IMR-90 (cell line): Measurements from ENCODE around the gene NAGS. TPM values are rescaled to one million over a fixed set of nuclear protein-coding genes. Genes with fewer than 3 reads are reported as not detected.

Source experiments
- ATAC-seq: fragments of 200-7000 bp; cut with Tn5 transposase; 2 replicates; pipeline ENCODE4 v1.9.1; 2020; ENCODE audit warnings: low read depth, mild to moderate bottlenecking, moderate library complexity
- BruUV-seq: library from RNA; stranded (reverse); fragments of 400-500 nt; replicated peaks from 2 replicates; lab custom pipeline; 2021; lab: Mats Ljungman, UMichigan
- CTCF ChIA-PET: fragments of 300-600 bp; formaldehyde crosslinking; extraction: SDS; loops from one replicate; lab custom pipeline; 2021; ENCODE audit warnings: antibody characterized with exemption; lab: Yijun Ruan, JAX
- POLR2A ChIA-PET: fragments of 300-600 bp; sonication (Branson Sonifier 250); formaldehyde crosslinking; loops from one replicate; lab custom pipeline; 2022; ENCODE audit warnings: antibody characterized with exemption; ENCODE audit not compliant: unreplicated experiment; lab: Charles Lee
- DNase-seq: peaks from one replicate; pipeline ENCODE4 v3.0.0; 2013
- H2AFZ ChIP-seq: replicated peaks from 2 replicates; pipeline ENCODE3; 2013; ENCODE audit warnings: low read length, mild to moderate bottlenecking; ENCODE audit not compliant: poor library complexity
- H2AK5ac ChIP-seq: 2 replicates; pipeline ENCODE4 v1.6.1; 2013; ENCODE audit warnings: low read depth, low read length, inconsistent platforms
- H2AK9ac ChIP-seq: replicated peaks from 2 replicates; pipeline ENCODE3; 2013; ENCODE audit warnings: mild to moderate bottlenecking, low read depth, low read length, moderate library complexity; ENCODE audit not compliant: poor library complexity
- H2BK120ac ChIP-seq: 2 replicates; pipeline ENCODE4 v1.6.1; 2013; ENCODE audit warnings: low read depth, low read length, inconsistent platforms
- H2BK15ac ChIP-seq: 3 replicates; pipeline ENCODE4 v1.6.1; 2013; ENCODE audit warnings: low read depth, low read length, inconsistent platforms
- H2BK20ac ChIP-seq: 2 replicates; pipeline ENCODE4 v1.6.1; 2013; ENCODE audit warnings: low read depth, mild to moderate bottlenecking, inconsistent platforms, low read length, moderate library complexity
- H2BK5ac ChIP-seq: 2 replicates; pipeline ENCODE4 v1.6.1; 2013; ENCODE audit warnings: mild to moderate bottlenecking, low read depth, low read length, inconsistent platforms; ENCODE audit not compliant: poor library complexity, severe bottlenecking
- H3K14ac ChIP-seq: replicated peaks from 2 replicates; pipeline ENCODE4 v1.6.1; 2013; ENCODE audit warnings: low read depth, low read length, inconsistent platforms
- H3K18ac ChIP-seq: 2 replicates; pipeline ENCODE4 v1.6.1; 2013; ENCODE audit warnings: low read depth, low read length, control low read depth
- H3K23ac ChIP-seq: 2 replicates; pipeline ENCODE4 v1.6.1; 2013; ENCODE audit warnings: low read depth, low read length, inconsistent platforms
- H3K27ac ChIP-seq: 2 replicates; pipeline ENCODE4 v1.5.1; 2013; ENCODE audit warnings: mild to moderate bottlenecking, control low read depth, low read length; ENCODE audit not compliant: insufficient read depth
- H3K27me3 ChIP-seq: 2 replicates; pipeline ENCODE4 v1.6.1; 2013; ENCODE audit warnings: low read length; ENCODE audit not compliant: control insufficient read depth, insufficient read depth
- H3K36me3 ChIP-seq: 2 replicates; pipeline ENCODE4 v1.6.1; 2013; ENCODE audit warnings: low read length, mixed read lengths; ENCODE audit not compliant: control insufficient read depth, insufficient read depth
- H3K4ac ChIP-seq: 2 replicates; pipeline ENCODE4 v1.6.1; 2013; ENCODE audit warnings: low read depth, low read length, inconsistent platforms
- H3K4me1 ChIP-seq: 2 replicates; pipeline ENCODE4 v1.6.1; 2013; ENCODE audit warnings: low read length, mixed read lengths; ENCODE audit not compliant: control insufficient read depth, insufficient read depth
- H3K4me2 ChIP-seq: 2 replicates; pipeline ENCODE4 v1.6.1; 2013; ENCODE audit warnings: low read depth, mild to moderate bottlenecking, control low read depth, low read length, moderate library complexity
- H3K4me3 ChIP-seq: 2 replicates; pipeline ENCODE4 v1.5.1; 2013; ENCODE audit warnings: low read depth, mild to moderate bottlenecking, control low read depth, low read length, moderate library complexity; ENCODE audit not compliant: insufficient read depth
- H3K56ac ChIP-seq: 2 replicates; pipeline ENCODE4 v1.6.1; 2013; ENCODE audit warnings: low read length, inconsistent platforms; ENCODE audit not compliant: insufficient read depth; ENCODE audit errors: extremely low read depth
- H3K79me1 ChIP-seq, 2 experiments: 2 replicates each; pipeline ENCODE4 v1.6.1; 2013; ENCODE audit warnings: low read length in 2 of 2, inconsistent platforms in 1 of 2, low read depth in 1 of 2
- H3K9ac ChIP-seq: 2 replicates; pipeline ENCODE4 v1.6.1; 2013; ENCODE audit warnings: low read depth, low read length, control low read depth
- H3K9me1 ChIP-seq: 2 replicates; pipeline ENCODE4 v1.6.1; 2013; ENCODE audit warnings: low read length, inconsistent platforms; ENCODE audit not compliant: insufficient read depth
- H3K9me3 ChIP-seq: 2 replicates; pipeline ENCODE4 v1.6.1; 2013; ENCODE audit warnings: low read length; ENCODE audit not compliant: control insufficient read depth, insufficient read depth
- H4K20me1 ChIP-seq: 2 replicates; pipeline ENCODE4 v1.6.1; 2013; ENCODE audit warnings: low read length, inconsistent platforms; ENCODE audit not compliant: insufficient read depth
- H4K5ac ChIP-seq: 2 replicates; pipeline ENCODE4 v1.6.1; 2013; ENCODE audit warnings: mild to moderate bottlenecking, low read depth, low read length, control low read depth
- H4K8ac ChIP-seq, 2 experiments: 2 replicates each; pipeline ENCODE4 v1.6.1; 2013; ENCODE audit warnings: low read depth in 2 of 2, low read length in 2 of 2, control low read depth in 1 of 2, inconsistent platforms in 1 of 2
- H4K91ac ChIP-seq: 2 replicates; pipeline ENCODE4 v1.6.1; 2013; ENCODE audit warnings: low read depth, low read length, inconsistent platforms; ENCODE audit not compliant: insufficient read depth
- BHLHE40 ChIP-seq: fragments of 150-350 bp; IDR thresholded peaks from 2 replicates; pipeline ENCODE4 v1.6.1; 2016; ENCODE audit warnings: mild to moderate bottlenecking, low read depth, low read length
- CEBPB ChIP-seq: IDR thresholded peaks from 2 replicates; pipeline ENCODE4 v1.6.1; 2012; ENCODE audit warnings: low read depth, low read length, improper control_type of control experiment
- CHD1 ChIP-seq: IDR thresholded peaks from 2 replicates; pipeline ENCODE4 v1.6.1; 2012; ENCODE audit warnings: low read depth, low read length, improper control_type of control experiment
- CTCF ChIP-seq: conservative IDR thresholded peaks from 2 replicates; pipeline ENCODE4 v1.5.1; 2012; ENCODE audit warnings: mild to moderate bottlenecking, low read depth, low read length, improper control_type of control experiment
- FOS ChIP-seq: fragments of 150-350 bp; IDR thresholded peaks from 2 replicates; pipeline ENCODE4 v1.6.1; 2016; ENCODE audit warnings: low read depth, low read length
- MAFK ChIP-seq: IDR thresholded peaks from 2 replicates; pipeline ENCODE4 v1.6.1; 2012; ENCODE audit warnings: low read depth, low read length, improper control_type of control experiment
- MAZ ChIP-seq: IDR thresholded peaks from 2 replicates; pipeline ENCODE4 v1.6.1; 2012; ENCODE audit warnings: low read depth, mild to moderate bottlenecking, low read length, improper control_type of control experiment, moderate library complexity, borderline replicate concordance
- MXI1 ChIP-seq: IDR thresholded peaks from 2 replicates; pipeline ENCODE4 v1.6.1; 2012; ENCODE audit warnings: low read depth, mild to moderate bottlenecking, low read length, moderate library complexity, borderline replicate concordance
- NFE2L2 ChIP-seq: fragments of 150-350 bp; IDR thresholded peaks from 2 replicates; pipeline ENCODE4 v1.6.1; 2016; ENCODE audit warnings: low read depth, mild to moderate bottlenecking, low read length
- POLR2A ChIP-seq: IDR thresholded peaks from 2 replicates; pipeline ENCODE4 v1.6.1; 2012; ENCODE audit warnings: mild to moderate bottlenecking, low read depth, low read length
- RAD21 ChIP-seq: IDR thresholded peaks from 2 replicates; pipeline ENCODE4 v1.6.1; 2012; ENCODE audit warnings: low read length, improper control_type of control experiment
- RCOR1 ChIP-seq: IDR thresholded peaks from 2 replicates; pipeline ENCODE4 v1.6.1; 2012; ENCODE audit warnings: mild to moderate bottlenecking, low read length, improper control_type of control experiment; ENCODE audit not compliant: insufficient replicate concordance
- RFX5 ChIP-seq: IDR thresholded peaks from 2 replicates; pipeline ENCODE4 v1.8.0; 2012; ENCODE audit warnings: low read depth, mild to moderate bottlenecking, low read length, moderate library complexity
- SMC3 ChIP-seq: fragments of 150-350 bp; IDR thresholded peaks from 2 replicates; pipeline ENCODE4 v1.6.1; 2016; ENCODE audit warnings: low read depth, mild to moderate bottlenecking, antibody characterized with exemption, low read length, moderate library complexity
- USF2 ChIP-seq: fragments of 150-350 bp; IDR thresholded peaks from 2 replicates; pipeline ENCODE4 v1.6.1; 2017; ENCODE audit warnings: mild to moderate bottlenecking, antibody characterized with exemption, low read length, low read depth
- WGBS, 2 experiments: methylation state at CpG; one replicate each; pipeline versions ENCODE4 v1.1.5 to v1.1.7; 2013; ENCODE audit warnings: missing lambda C conversion rate in 2 of 2; ENCODE audit not compliant: insufficient read length in 1 of 2; ENCODE audit errors: extremely low coverage in 2 of 2; 5-methylcytosine and 5-hydroxymethylcytosine counted together
- dilution Hi-C: fragments of 300-500 bp; cut with HindIII; formaldehyde crosslinking; loops from one replicate; pipeline ENCODE4 v1.14.3; 2018; ENCODE audit warnings: low sequenced_read_pairs; ENCODE audit not compliant: unreplicated experiment
- in situ Hi-C: fragments of 300-500 bp; cut with MboI; formaldehyde crosslinking; loops from 3 replicates; pipeline ENCODE4 v1.14.3; 2019; ENCODE audit warnings: low sequenced_read_pairs, inconsistent platforms, mixed read lengths
- intact Hi-C: fragments of 100-400 bp; cut with micrococcal nuclease; formaldehyde crosslinking; loops from 2 replicates; pipeline ENCODE4 v1.10.0; 2022
- polyA plus RNA-seq, 3 experiments: library from polyadenylated mRNA; depleted of rRNA; stranded (reverse); fragments of >200 nt; gene quantifications; 2 replicates each; pipeline ENCODE4 v1.2.3, GENCODE V29; 2012; ENCODE audit warnings: low replicate concordance in 1 of 3
- total RNA-seq: library from RNA; depleted of rRNA; stranded (reverse); fragments of >200 nt; gene quantifications from 2 replicates; pipeline ENCODE4 v1.2.3, GENCODE V29; 2012
- TF ChIP-seq, protein P1 (sequence below): fragments of 150-350 bp; IDR thresholded peaks from 2 replicates; pipeline ENCODE4 v1.6.1; 2016; ENCODE audit warnings: low read depth, mild to moderate bottlenecking, low read length, moderate library complexity, borderline replicate concordance

Gene NAGS
- total and polyA plus RNA-seq, 2 of the 4 experiments (the other 2 are of a cell fraction), result 0.54 to 0.99 TPM

GRCh38 chr17:44006272-44006597 is 1.8 kb downstream of the NAGS start:
- Histone ChIP-seq H4K91ac (peak overlapping the region; percentile 60; the same call in 1 of the 2 replicates), H2BK5ac (peak overlapping the region; percentile 69), H4K20me1 (no peaks in the 10 kb centered on the region), H3K27me3 (peaks cover 3% of the 10 kb centered on the region; the same call in 1 of the 2 replicates), H3K27ac (peak overlapping the region; percentile 22; the same call in 1 of the 2 replicates), H3K14ac (peak overlapping the region; percentile 84), H3K18ac (peak overlapping the region; percentile 12; the same call in 1 of the 2 replicates), H2AK9ac (peak overlapping the region; percentile 93), H3K4me3 (peak overlapping the region; percentile 51), H2BK120ac (no peak overlapping the region), H3K4me1 (peaks cover 20% of the 10 kb centered on the region), H3K36me3 (no peaks in the 10 kb centered on the region), H3K23ac (peak overlapping the region; percentile 13; the same call in 1 of the 2 replicates), H2AFZ (peak overlapping the region; percentile 96), H3K4ac (peak overlapping the region; percentile 86), H4K5ac (peak overlapping the region; percentile 56), H3K56ac (no peak overlapping the region; the same call in 1 of the 2 replicates), H4K8ac (peak overlapping the region; percentile 64 to 73; a peak in 3 of 4 replicates), H3K9me1 (peaks cover 15% of the 10 kb centered on the region), H3K9ac (peak overlapping the region; percentile 35; the same call in 1 of the 2 replicates), H3K9me3 (no peaks in the 10 kb centered on the region), H2BK20ac (no peak overlapping the region), H2AK5ac (peak overlapping the region; percentile 74), H3K4me2 (peak overlapping the region; percentile 68), H3K79me1 (peaks cover 0 to 35% of the 10 kb centered on the region in 2 experiments; a peak in 2 of 4 replicates), H2BK15ac (no peak overlapping the region)
- 3% methylated on average over 10 of the region's 21 CpGs; no CpG with 5 or more reads in 1 of the 2 experiments for WGBS, 2 experiments
- dilution Hi-C loops, result no loop called here
- DNase-seq (no peak), ATAC-seq (no peak)
- no peak for TF ChIP-seq MAZ
- no peak for TF ChIP-seq RCOR1
- no peak for TF ChIP-seq NFE2L2
- TF ChIP-seq CTCF, result no peak
- TF ChIP-seq RFX5, result no peak
- TF ChIP-seq, protein P1, sequence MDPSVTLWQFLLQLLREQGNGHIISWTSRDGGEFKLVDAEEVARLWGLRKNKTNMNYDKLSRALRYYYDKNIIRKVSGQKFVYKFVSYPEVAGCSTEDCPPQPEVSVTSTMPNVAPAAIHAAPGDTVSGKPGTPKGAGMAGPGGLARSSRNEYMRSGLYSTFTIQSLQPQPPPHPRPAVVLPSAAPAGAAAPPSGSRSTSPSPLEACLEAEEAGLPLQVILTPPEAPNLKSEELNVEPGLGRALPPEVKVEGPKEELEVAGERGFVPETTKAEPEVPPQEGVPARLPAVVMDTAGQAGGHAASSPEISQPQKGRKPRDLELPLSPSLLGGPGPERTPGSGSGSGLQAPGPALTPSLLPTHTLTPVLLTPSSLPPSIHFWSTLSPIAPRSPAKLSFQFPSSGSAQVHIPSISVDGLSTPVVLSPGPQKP, result no peak
- no peak for TF ChIP-seq CEBPB
- no peak for TF ChIP-seq MXI1
- TF ChIP-seq CHD1, result no peak
- TF ChIP-seq POLR2A, result no peak
- no peak for TF ChIP-seq MAFK
- TF ChIP-seq SMC3, result no peak
- no peak for TF ChIP-seq FOS
- TF ChIP-seq BHLHE40, result no peak
- TF ChIP-seq USF2, result no peak
- no peak for TF ChIP-seq RAD21
- ChIA-PET POLR2A (no interaction called here), CTCF (no interaction called here)
- intact Hi-C loops, result no loop called here
- no TSS peak for BruUV-seq
- in situ Hi-C loops, result no loop called here
